ENCODE data around the gene MUL1.

Gene MUL1, protein sequence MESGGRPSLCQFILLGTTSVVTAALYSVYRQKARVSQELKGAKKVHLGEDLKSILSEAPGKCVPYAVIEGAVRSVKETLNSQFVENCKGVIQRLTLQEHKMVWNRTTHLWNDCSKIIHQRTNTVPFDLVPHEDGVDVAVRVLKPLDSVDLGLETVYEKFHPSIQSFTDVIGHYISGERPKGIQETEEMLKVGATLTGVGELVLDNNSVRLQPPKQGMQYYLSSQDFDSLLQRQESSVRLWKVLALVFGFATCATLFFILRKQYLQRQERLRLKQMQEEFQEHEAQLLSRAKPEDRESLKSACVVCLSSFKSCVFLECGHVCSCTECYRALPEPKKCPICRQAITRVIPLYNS

DNA sequence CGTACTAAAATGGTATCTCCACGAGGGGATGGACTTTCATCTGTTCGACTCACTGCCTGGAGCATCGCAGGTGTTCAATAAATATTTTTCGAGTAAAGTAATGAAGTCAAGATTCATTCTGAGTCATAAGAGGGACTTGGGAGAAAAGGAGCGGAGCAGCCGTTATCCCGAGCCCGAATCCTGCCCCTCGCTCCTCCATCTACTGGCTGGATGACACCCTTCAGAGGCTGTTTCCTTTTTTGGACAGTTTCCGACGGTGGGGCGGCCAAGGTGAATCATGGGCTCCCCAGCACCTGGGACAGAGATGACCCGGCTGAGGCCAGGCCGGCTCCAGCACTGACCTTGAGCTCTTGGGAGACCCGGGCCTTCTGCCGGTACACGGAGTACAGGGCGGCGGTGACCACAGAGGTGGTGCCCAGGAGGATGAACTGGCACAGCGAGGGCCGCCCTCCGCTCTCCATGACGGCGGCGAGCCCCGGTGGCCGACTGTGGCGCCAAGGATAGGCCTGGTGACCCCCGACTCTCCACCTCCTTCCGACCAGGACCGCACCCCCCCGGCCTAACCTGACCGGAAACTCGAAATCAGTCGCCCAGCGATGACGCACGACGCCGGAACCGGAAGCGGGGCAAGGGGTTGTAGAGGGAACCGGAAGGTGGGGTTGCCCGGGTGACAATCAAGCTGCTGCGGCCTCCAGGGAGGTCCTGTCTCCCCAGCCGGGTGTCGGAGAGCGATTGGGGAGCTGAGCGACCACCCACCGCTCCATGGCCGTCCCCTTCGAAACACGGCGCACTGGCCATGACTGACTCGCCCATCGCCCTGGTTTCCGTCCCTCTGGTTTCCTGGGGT lies at the start of gene MUL1:
MUL1 (minus strand) TSS at position 588 of the 847 bp plus-strand sequence; CDS start at position 461, 127 bp downstream.
- peak; percentile 91 to 96 (median 94) for DNase-seq (ENCODE audit: low read depth in 4 of 4, low spot score in 1 of 4)

DNA sequence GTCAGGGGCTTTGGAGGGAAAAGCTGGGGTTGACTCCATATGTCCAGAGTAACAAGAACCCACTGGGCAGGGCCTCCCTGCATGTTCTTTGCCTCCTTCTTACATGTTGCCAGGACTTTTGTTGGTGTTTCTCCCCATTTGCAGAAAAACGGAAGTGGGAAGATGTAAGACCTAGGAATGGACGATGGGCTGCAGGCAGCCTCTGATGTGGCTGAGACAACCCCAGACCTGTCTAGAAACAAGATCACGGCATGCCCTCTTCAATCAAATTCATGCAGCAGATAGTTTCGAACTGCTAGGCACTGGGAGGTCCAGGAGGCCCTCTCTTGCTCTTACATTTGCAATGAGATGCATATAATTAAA lies 47.8 kb upstream of the MUL1 start:
- no peak for DNase-seq (ENCODE audit: low read depth in 4 of 4, low spot score in 1 of 4)

DNA sequence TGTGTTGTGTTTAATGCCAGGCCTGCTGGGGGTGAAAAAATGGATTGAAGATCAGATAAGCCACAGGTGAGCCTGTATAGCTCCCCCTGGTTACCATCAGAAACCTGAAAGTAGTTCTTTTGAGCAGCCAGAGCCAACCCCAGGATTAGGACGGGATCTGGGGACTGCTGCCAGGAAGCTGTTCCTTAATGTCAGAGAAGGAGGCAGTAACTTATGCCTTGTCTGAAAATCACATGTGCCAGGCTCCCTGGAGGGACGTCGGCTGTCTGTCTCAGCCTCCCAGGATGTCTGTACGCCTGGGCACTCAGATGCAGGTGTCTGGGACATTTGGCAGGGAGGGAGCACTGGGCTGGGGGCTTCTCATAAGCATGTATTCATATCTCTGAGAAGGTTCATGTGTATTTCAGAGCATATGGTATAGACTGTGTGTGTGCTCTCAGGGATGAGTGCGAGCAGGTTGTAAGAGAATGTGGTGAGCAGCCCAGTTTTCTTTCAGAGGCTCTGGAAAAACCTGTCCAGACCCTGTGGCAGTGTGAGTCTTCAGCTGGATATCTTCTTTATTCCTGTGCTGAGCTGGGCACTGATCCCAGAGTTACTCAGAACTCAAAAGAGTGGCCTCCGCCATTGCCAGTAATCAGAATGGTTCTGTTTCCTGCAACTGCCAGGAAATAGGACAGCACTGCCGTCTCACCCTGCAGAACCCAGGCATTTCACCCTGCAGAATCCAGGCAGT lies 47.2 kb upstream of the MUL1 start:
- DNase-seq (ENCODE audit: low read depth in 4 of 4, low spot score in 1 of 4), result no peak

DNA sequence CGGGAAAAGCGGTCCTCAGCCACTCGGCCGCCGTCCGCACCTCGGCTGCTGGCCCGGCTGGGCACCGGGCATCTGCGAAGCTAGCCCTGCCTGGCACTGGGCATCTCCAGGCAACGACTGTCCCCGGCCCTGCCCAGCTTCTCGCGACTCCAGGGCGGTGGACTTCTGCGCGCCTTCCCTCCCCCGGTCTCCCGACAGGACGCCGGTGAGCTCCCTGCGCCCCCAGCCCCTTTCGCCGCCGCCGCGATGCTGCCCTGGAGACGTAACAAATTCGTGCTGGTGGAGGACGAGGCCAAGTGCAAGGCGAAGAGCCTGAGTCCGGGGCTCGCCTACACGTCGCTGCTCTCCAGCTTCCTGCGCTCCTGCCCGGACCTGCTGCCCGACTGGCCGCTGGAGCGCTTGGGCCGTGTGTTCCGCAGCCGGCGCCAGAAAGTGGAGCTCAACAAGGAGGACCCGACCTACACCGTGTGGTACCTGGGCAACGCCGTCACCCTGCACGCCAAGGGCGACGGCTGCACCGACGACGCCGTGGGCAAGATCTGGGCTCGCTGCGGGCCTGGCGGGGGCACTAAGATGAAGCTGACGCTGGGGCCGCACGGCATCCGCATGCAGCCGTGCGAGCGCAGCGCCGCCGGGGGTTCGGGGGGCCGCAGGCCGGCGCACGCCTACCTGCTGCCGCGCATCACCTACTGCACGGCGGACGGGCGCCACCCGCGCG lies 44.9 kb upstream of the MUL1 start:
- DNase-seq (ENCODE audit: low read depth in 4 of 4, low spot score in 1 of 4), result no peak

DNA sequence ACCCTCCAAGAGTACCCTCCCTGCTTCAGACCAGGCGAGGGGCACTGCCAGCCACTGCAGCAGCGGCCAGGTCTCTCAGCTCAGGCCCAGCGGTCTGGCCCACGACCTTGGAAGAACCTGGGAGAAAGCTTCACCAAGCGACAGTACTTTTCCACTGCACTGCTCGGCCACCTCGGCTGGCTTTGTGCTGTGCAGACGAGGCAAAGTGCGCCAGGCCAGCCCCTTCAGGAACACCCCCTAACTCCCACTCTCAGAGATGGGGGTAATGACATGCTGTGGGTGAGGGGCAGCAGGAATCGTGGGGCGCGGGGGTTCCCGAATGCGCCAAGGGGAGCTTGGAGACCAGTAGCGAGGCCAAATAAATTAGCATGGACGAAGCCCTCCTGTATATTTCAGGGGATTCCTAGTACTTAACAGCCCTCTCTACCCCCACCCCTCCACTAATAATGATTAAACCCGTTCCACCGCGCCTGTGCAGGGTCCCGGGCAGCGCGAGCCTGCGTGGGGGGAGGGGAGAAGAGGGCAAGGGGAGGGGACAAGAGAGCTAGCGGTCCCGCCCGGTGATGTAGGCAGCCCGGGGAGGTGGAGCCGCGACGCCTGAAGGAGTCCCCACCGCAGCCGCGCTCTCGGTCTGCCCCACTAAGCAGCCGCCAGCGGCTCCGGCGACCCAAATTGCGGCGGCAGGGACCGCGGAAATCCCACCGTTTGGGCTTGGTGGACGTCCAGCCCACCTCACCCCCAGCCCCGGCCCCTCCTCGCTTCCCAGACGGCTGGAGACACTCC lies 44.2 kb upstream of the MUL1 start, which contains the start of gene FAM43B:
FAM43B (plus strand) TSS at position 629 of the 783 bp plus-strand sequence. CDS start 401 bp downstream, outside the sequence.
- no peak for DNase-seq (ENCODE audit: low read depth in 4 of 4, low spot score in 1 of 4)

DNA sequence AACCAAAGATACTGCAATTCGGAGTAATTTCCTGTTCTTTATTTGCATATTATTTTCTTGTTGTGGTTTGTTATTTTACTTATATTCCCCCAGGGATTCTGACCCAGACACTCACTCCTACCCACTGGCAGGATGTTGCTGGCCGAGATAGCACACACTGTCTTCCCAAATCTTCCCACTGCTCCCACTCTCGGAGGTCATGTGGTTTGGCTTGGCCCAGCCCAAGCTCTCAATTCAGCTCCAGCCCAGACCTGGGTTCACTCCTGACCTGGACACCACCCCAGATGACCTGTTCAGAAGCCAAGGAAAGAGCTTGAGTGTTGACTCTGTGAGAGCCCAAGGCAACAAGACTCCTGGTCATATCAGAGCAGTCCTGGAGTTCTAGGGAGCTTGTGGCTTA lies 43.2 kb upstream of the MUL1 start:
- no peak for DNase-seq (ENCODE audit: low read depth in 4 of 4, low spot score in 1 of 4)

DNA sequence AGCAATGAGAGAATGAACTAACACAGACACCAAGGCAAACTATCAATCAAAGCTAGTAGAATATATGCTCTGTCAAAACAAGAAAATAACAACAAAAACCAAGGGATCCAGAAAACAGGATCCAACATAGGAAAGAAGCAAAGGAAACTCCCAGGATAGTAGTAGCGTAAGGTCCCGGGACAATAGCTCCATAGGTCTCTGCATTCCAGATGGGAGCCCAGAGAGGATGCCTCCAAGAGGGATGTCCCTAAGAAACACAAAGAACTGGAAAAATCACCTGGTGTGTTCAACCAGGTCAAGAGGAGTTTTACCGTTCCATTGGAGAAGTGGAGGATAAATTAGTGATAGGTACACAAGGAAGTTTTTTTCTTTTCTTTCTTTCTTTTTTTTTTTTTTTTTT lies 38.7 kb upstream of the MUL1 start:
- DNase-seq (ENCODE audit: low read depth in 4 of 4, low spot score in 1 of 4), result no peak

DNA sequence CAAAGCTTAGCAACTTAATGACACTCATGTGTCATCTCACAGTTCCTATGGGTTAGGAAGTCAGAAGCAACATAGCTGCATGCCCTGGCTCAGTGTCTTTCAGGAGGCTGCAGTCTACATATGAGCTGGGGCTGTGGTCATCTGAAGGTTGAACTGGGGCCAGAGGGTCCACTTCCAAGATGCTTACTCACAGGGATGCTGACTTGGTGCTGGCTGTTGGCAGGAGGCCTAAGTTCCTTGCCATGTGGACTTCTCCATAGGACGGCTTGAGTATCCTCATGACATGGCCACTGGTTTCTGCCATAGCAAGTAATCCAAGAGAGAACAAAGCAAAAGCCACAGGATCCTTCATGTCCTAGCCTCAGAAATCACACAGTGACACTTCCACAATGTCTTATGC lies 32.3 kb upstream of the MUL1 start:
- no peak for DNase-seq (ENCODE audit: low read depth in 4 of 4, low spot score in 1 of 4)

DNA sequence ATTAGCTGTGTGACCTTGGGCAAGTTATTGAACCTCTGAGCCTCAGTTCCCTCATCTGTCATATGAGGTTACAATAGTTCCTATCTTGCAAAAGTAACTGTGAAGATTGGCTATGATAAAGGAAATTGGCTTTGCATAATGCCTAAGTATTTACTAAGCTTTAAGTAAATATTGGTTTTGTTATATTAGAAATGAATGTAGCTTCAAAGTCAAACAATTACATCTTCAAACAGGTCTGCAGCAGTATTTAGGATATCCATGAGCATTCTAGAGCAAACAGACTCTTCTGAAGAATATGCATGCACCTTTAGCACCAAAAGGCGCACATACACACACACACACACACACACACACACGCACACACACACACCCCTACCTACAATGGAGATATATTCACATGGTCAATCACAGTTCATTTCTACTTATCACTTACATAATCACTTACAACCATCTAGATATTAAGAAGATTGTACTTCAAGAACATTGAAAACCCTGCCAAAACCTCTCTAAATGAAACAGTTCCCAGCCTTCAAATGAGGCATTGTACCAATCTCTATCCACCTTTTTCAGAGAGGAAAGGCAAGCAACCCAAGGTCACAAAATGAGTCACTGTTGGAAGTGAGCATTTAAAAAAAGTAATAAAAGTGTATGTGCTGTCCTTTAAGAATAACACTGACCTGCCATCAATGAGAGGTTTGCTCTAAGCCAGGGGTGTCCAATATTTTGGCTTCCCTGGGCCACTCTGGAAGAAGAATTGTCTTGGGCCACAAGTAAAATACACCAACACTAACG lies 31.0 kb upstream of the MUL1 start:
- DNase-seq (ENCODE audit: low read depth in 4 of 4, low spot score in 1 of 4), result no peak

DNA sequence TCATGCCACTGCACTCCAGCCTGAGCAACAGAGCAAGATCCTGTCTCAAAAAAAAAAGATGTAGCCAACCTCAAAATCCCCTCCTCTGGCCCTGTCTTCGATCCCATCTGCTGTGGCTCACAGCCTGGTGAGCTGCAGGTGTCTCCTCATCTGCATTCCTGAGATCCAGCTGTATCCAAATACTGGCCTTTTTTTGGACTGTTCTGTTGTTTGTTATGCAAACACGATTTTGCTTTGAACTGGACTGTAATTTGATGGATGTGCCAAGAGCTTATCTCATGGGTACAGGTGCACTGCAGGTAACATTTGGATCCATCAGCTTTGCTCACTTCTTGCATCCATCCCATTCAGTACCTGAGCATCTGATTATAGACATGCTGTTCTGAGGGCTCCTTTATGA lies 30.3 kb upstream of the MUL1 start:
- DNase-seq (ENCODE audit: low read depth in 4 of 4, low spot score in 1 of 4), result no peak

DNA sequence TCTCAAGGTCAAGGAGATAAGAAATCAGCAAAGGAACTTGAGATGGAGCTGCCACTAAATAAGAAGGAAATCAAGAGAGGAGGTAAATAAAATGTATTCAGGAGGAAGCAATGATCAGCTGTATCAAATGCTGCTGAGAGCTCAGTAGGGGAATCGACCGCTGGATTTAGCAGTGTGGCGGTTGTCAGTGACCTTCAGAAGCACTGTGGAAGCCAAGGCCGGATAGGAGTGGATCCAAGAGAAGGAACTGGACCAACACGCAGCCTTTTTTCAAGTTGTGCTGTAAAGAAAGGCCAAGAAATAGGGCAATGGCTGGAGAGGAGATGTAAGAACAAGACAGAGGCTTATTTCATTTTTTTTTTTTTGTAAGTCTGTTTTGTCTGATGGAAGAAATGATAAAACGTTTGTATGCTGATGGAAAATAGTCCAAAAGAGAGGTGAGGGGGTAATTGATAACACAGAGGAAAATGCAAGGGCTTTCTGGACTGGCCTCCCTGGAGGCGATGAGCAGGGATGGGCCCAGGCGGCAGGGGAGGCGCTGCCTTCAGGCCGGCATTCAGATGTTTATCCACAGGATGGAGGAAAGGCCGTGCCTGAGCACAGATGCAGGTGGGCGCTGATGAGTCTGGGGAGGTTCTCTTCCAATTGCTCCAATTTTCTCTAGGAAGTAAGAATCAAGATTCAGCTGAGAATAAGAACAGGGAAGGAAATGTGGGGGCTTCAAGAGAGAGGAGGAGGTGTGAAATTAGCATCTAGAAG lies 26.9 kb upstream of the MUL1 start:
- no peak for DNase-seq (ENCODE audit: low read depth in 4 of 4, low spot score in 1 of 4)

DNA sequence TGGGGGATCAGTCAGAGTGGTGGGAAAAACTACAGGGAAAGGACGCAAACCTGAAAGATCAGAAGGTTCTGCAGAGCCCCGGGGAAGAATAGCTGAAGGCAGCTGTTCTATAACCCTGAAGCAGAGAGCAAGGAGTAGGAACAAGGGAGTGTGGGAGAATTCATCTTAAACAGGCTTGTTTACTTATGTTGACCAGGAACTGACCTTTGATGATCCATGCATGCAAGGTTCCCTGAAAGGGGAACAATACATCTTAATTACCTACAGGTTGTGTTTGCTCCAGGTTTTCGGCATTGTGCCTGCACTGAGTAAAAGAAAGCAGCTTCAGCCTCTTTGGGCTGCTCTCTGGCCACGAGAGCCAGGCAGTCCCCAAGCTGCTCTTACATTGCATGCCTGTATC lies 25.7 kb upstream of the MUL1 start:
- DNase-seq (ENCODE audit: low read depth in 4 of 4, low spot score in 1 of 4), result no peak

DNA sequence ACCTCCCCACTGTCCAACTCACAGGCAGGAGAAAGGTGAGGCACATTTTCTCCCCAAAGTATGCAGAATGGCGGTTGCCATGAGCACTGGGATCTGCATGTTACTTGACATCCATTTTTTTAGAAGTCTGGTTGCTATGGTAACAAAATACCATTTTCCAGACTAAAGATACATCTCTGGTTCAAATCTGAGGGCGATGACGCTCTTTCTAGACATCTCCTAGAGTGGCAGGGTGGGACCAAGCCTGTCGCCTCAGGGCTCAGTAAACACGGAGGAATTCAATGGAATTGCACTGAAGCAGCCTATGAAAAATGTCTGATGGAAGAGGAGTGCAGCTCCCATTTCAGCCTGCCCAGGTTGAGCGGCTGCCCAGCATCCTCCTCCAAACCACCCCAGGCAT lies 22.9 kb upstream of the MUL1 start:
- no peak for DNase-seq (ENCODE audit: low read depth in 4 of 4, low spot score in 1 of 4)

DNA sequence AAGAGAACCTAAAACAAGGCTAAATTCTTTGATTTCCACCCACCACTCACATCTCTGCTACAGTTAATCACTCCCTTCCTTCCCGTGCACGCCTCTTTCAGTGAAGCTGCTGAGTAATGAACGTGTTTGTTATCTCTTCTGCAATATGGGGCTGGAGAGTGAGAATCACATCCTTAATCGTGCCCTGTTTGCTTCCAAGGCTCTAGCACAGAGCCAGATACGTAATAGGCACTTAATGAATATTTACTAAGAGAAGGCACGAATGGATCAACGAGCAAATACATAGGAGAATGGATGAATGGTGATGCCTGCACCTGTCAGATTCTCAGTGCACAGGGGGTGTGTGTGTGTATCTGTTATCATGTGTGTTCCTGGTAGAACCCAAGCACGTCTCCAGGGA lies 22.4 kb upstream of the MUL1 start:
- DNase-seq (ENCODE audit: low read depth in 4 of 4, low spot score in 1 of 4), result no peak

DNA sequence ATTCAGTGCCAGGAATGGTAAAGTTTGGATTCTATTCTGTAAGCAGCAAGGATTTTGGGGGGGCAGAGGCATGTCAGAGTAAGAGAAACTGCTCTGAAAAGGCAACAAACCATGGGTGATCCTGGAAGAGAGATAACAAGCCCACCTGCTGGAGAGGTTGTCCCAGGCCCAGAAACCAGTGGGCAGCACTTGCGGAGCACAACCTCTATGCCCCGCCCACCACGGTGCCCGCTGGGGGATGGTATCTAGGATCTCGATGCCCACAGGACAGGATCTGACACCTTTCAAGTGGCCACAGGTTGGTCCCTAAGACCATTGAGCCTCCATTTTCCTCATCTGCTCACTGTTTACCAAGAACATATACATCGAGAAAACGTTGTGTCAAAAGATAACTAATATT lies 20.3 kb upstream of the MUL1 start:
- no peak for DNase-seq (ENCODE audit: low read depth in 4 of 4, low spot score in 1 of 4)

DNA sequence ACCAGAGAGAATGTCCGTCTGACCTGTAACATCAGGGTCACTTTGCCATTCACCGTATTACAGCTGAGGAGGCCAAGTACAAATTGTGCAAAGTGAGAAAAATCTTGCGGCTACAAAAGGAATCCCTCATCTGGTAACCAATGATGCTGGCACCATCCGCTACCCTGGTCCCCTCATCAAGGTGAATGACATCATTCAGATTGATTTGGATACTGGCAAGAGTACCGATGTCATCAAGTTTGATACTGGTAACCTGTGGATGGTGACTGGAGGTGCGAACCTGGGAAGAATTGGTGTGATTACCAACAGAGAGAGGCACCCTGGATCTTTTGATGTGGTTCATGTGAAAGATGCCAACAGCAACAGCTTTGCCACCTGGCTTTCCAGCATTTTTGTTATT lies 18.3 kb upstream of the MUL1 start:
- no peak for DNase-seq (ENCODE audit: low read depth in 4 of 4, low spot score in 1 of 4)

DNA sequence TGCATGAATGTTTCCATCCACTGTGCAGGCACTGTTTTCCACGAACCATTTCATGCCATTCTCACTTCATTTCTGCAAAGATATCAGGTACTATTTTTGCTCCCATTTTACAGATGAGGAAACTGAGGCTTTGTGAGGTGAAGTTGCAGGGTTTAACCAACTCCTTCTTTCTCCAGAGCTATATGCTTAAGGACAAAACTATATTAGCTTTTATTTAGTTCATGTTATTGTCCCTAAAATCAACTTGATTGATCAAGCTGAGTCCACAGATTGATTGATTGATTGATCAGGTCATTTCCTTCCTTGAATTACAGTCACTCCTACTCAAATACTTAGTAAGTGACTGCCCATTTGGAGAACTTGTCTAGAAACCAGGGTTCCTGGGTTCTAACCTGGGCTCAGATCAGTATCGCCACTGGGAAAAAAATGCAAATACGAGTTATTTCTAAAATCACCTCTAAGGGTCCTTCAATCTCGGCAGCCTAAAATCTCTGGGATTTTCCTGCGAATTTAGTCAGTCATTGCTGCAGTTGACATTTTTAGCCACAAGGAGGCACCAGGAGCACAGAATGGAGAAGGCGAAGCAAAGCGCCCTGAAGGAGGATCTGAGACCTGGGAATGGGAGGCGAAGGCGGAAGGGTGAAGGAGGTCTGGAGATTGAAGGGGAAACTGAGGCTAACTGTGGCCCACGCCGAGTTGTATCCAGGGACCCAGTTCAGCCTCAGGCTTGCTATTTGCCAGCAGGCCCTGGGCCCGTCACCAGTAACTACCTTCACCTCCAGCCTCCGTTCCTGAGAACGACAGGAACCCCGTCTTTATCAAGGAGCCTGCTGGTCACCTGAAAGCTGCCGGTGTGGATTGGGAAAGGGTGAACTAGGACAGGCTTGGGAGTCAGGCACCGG lies 14.3 kb upstream of the MUL1 start:
- peak; percentile 42 to 52 (median 46) for DNase-seq (ENCODE audit: low read depth in 4 of 4, low spot score in 1 of 4)
